ENCODE measurements around the gene TBX3.

TBX3 gene

DNA sequence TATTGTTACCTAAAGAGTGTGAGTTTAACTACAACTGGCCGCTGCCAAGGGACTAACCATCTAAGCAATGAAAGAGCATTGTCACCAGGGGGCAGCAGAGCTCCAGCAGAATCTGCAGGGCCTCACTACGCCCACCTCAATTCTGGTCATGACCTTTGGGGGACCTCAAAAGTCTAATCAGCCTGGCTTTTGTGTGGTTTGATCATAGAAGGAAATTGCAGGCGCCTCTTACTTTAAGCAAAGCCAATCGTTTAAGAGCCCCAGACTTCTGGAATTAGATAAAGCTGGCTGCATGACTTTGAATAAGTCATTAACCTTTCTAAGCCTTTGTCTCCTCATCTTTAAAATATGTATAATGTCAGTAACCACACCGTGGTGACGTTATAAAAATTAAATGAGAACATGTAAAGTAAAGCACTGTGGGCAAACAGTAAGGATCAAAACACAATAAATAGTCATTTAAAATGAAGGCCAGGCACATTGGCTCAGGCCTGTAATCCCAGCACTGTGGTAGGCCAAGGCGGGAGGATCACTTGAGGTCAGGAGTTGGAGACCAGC is 58.6 kb downstream of the TBX3 start:
- DNase-seq (ENCODE audit: low read depth) = no peak

- no peak for DNase-seq (ENCODE audit: low read depth)
Observed at GRCh38 chr12:114623737-114624136, 60.2 kb downstream of the TBX3 start.

Data from activated T-helper 1 cell treated with Interleukin-2 at 50 U/mL for 16 hours (primary cell).